PFSK-1 (cell line): Measurements from ENCODE around the gene KRT5.

ENCODE experiments used
- FOXP2 ChIP-seq: optimal IDR thresholded peaks from 2 replicates; pipeline ENCODE3; 2011; ENCODE audit warnings: borderline replicate concordance, control low read depth, inconsistent platforms; ENCODE audit not compliant: insufficient read depth; ENCODE audit errors: extremely low read length, extremely low read depth
- POLR2AphosphoS5 ChIP-seq: IDR thresholded peaks from 2 replicates; pipeline ENCODE4 v1.6.1; 2012; ENCODE audit warnings: low read depth, mild to moderate bottlenecking, control low read depth, low read length, moderate library complexity
- TAF1 ChIP-seq: IDR thresholded peaks from 2 replicates; pipeline ENCODE4 v1.6.1; 2012; ENCODE audit warnings: low read length, control low read depth, borderline replicate concordance; ENCODE audit not compliant: insufficient read depth
- TF ChIP-seq, protein P1 (sequence below), 2 experiments: IDR thresholded peaks; 2 replicates each; pipeline versions ENCODE4 v1.6.1 to v1.8.0; 2011 to 2012; ENCODE audit warnings: low read depth in 2 of 2, low read length in 2 of 2, control low read depth in 1 of 2, inconsistent platforms in 1 of 2, mild to moderate bottlenecking in 1 of 2, moderate library complexity in 1 of 2; ENCODE audit not compliant: insufficient read depth in 1 of 2

DNA sequence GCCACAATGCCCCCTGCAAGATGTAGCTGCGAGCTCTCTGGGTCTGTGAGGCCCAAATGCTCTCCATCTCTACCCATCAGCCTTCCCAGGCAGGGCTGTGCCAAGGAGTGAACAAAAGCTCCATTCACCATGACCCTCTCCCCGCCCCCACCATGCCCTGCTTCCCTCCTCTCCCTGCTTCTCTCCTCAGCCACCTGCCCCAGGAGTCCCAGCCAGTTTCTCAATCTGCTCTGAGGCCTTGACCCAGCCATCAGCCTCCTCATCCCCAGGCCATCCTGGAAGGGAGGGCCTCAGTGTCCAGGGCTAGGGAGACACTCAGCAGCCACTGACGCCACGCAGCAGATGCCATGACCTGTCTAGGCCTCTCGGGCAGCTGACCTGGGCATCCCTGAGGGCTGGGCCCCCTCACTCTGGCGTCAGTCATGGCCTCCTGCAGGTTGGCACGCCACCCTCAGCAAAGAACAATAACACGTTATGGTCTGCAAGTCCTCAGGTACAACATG, 8.5 kb upstream of the KRT5 start:
- TF ChIP-seq TAF1 = no peak
- no peak for TF ChIP-seq POLR2AphosphoS5
- TF ChIP-seq, protein P1, sequence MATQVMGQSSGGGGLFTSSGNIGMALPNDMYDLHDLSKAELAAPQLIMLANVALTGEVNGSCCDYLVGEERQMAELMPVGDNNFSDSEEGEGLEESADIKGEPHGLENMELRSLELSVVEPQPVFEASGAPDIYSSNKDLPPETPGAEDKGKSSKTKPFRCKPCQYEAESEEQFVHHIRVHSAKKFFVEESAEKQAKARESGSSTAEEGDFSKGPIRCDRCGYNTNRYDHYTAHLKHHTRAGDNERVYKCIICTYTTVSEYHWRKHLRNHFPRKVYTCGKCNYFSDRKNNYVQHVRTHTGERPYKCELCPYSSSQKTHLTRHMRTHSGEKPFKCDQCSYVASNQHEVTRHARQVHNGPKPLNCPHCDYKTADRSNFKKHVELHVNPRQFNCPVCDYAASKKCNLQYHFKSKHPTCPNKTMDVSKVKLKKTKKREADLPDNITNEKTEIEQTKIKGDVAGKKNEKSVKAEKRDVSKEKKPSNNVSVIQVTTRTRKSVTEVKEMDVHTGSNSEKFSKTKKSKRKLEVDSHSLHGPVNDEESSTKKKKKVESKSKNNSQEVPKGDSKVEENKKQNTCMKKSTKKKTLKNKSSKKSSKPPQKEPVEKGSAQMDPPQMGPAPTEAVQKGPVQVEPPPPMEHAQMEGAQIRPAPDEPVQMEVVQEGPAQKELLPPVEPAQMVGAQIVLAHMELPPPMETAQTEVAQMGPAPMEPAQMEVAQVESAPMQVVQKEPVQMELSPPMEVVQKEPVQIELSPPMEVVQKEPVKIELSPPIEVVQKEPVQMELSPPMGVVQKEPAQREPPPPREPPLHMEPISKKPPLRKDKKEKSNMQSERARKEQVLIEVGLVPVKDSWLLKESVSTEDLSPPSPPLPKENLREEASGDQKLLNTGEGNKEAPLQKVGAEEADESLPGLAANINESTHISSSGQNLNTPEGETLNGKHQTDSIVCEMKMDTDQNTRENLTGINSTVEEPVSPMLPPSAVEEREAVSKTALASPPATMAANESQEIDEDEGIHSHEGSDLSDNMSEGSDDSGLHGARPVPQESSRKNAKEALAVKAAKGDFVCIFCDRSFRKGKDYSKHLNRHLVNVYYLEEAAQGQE (IDR thresholded peaks at IDR 0.05; ENCODE audit: insufficient read depth in 1 of 2, low read depth in 2 of 2, low read length in 2 of 2) = no peak
- TF ChIP-seq FOXP2 = no peak
